Measurements from ENCODE around the gene TICRR.

The TICRR gene

GRCh38 chr15:89665449-89666181 lies 90.3 kb downstream of the TICRR start:
- no peak overlapping the region for H3K4me3 Mint-ChIP-seq

GRCh38 chr15:89666184-89666857 lies 91.1 kb downstream of the TICRR start:
- Mint-ChIP-seq H3K4me3 (no peak overlapping the region), H3K9me3 (ENCODE audit: low read depth) (no peaks in the 10 kb centered on the region), H3K27ac (no peak overlapping the region), H3K36me3 (no peaks in the 10 kb centered on the region), H3K27me3 (peaks cover 16% of the 10 kb centered on the region), H3K4me1 (ENCODE audit: low read depth) (peaks cover 4% of the 10 kb centered on the region)

More at GRCh38 chr15:89665449-89666181, 90.3 kb downstream of the TICRR start:
- Mint-ChIP-seq H3K9me3 (ENCODE audit: low read depth) (no peaks in the 10 kb centered on the region), H3K4me1 (ENCODE audit: low read depth) (peaks cover 4% of the 10 kb centered on the region), H3K27ac (no peak overlapping the region), H3K27me3 (peaks cover 16% of the 10 kb centered on the region), H3K36me3 (no peaks in the 10 kb centered on the region)

GRCh38 chr15:89666858-89667705 lies 91.8 kb downstream of the TICRR start:
- no peaks in the 10 kb centered on the region for H3K9me3 Mint-ChIP-seq (ENCODE audit: low read depth)
- H3K27me3 Mint-ChIP-seq = peaks cover 15% of the 10 kb centered on the region
- H3K4me1 Mint-ChIP-seq (ENCODE audit: low read depth) = peaks cover 4% of the 10 kb centered on the region
- no peak overlapping the region for H3K27ac Mint-ChIP-seq
- no peak overlapping the region for H3K4me3 Mint-ChIP-seq
- no peaks in the 10 kb centered on the region for H3K36me3 Mint-ChIP-seq

GRCh38 chr15:89667706-89667960 lies 92.4 kb downstream of the TICRR start:
- Mint-ChIP-seq H3K4me3 (no peak overlapping the region), H3K27me3 (peaks cover 11% of the 10 kb centered on the region), H3K9me3 (ENCODE audit: low read depth) (no peaks in the 10 kb centered on the region), H3K27ac (no peak overlapping the region), H3K36me3 (no peaks in the 10 kb centered on the region), H3K4me1 (ENCODE audit: low read depth) (peaks cover 4% of the 10 kb centered on the region)

- no peak overlapping the region for H3K27ac Mint-ChIP-seq
These were observed 92.9 kb downstream of the TICRR start for GRCh38 chr15:89668171-89668570.

GRCh38 chr15:89669309-89669865 lies 94.1 kb downstream of the TICRR start:
- H3K36me3 Mint-ChIP-seq = no peaks in the 10 kb centered on the region
- H3K4me1 Mint-ChIP-seq (ENCODE audit: low read depth) = peaks cover 4% of the 10 kb centered on the region
- H3K27me3 Mint-ChIP-seq = peaks cover 6% of the 10 kb centered on the region
- H3K9me3 Mint-ChIP-seq (ENCODE audit: low read depth) = no peaks in the 10 kb centered on the region
- H3K4me3 Mint-ChIP-seq = no peak overlapping the region
- H3K27ac Mint-ChIP-seq = no peak overlapping the region

More at GRCh38 chr15:89668171-89668570, 92.9 kb downstream of the TICRR start:
- H3K4me3 Mint-ChIP-seq = no peak overlapping the region
- no peaks in the 10 kb centered on the region for H3K36me3 Mint-ChIP-seq
- no peaks in the 10 kb centered on the region for H3K9me3 Mint-ChIP-seq (ENCODE audit: low read depth)
- peaks cover 4% of the 10 kb centered on the region for H3K4me1 Mint-ChIP-seq (ENCODE audit: low read depth)
- H3K27me3 Mint-ChIP-seq = peaks cover 8% of the 10 kb centered on the region

GRCh38 chr15:89669941-89670340 lies 94.7 kb downstream of the TICRR start:
- H3K9me3 Mint-ChIP-seq (ENCODE audit: low read depth) = no peaks in the 10 kb centered on the region
- H3K4me3 Mint-ChIP-seq = no peak overlapping the region
- H3K36me3 Mint-ChIP-seq = no peaks in the 10 kb centered on the region
- peaks cover under 1% of the 10 kb centered on the region for H3K27me3 Mint-ChIP-seq
- no peak overlapping the region for H3K27ac Mint-ChIP-seq
- H3K4me1 Mint-ChIP-seq (ENCODE audit: low read depth) = peaks cover under 1% of the 10 kb centered on the region

- Mint-ChIP-seq H3K27me3 (no peaks in the 10 kb centered on the region), H3K27ac (no peak overlapping the region), H3K36me3 (no peaks in the 10 kb centered on the region), H3K4me1 (ENCODE audit: low read depth) (no peaks in the 10 kb centered on the region), H3K9me3 (ENCODE audit: low read depth) (no peaks in the 10 kb centered on the region), H3K4me3 (no peak overlapping the region)
These were observed 95.8 kb downstream of the TICRR start for GRCh38 chr15:89670971-89671560.

GRCh38 chr15:89671687-89672086 lies 96.4 kb downstream of the TICRR start:
- H3K4me1 Mint-ChIP-seq (ENCODE audit: low read depth) = no peaks in the 10 kb centered on the region
- no peak overlapping the region for H3K4me3 Mint-ChIP-seq
- H3K36me3 Mint-ChIP-seq = no peaks in the 10 kb centered on the region
- no peak overlapping the region for H3K27ac Mint-ChIP-seq
- no peaks in the 10 kb centered on the region for H3K9me3 Mint-ChIP-seq (ENCODE audit: low read depth)
- no peaks in the 10 kb centered on the region for H3K27me3 Mint-ChIP-seq

GRCh38 chr15:89672221-89673164 lies 97.2 kb downstream of the TICRR start:
- H3K27ac Mint-ChIP-seq = no peak overlapping the region

GRCh38 chr15:89673165-89673512 lies 97.9 kb downstream of the TICRR start:
- Mint-ChIP-seq H3K27ac (no peak overlapping the region), H3K36me3 (no peaks in the 10 kb centered on the region), H3K9me3 (ENCODE audit: low read depth) (no peaks in the 10 kb centered on the region), H3K4me3 (no peak overlapping the region), H3K27me3 (no peaks in the 10 kb centered on the region), H3K4me1 (ENCODE audit: low read depth) (no peaks in the 10 kb centered on the region)

More at GRCh38 chr15:89672221-89673164, 97.2 kb downstream of the TICRR start:
- Mint-ChIP-seq H3K27me3 (no peaks in the 10 kb centered on the region), H3K4me1 (ENCODE audit: low read depth) (no peaks in the 10 kb centered on the region), H3K36me3 (no peaks in the 10 kb centered on the region), H3K9me3 (ENCODE audit: low read depth) (no peaks in the 10 kb centered on the region), H3K4me3 (no peak overlapping the region)

GRCh38 chr15:89674526-89674925 lies 99.3 kb downstream of the TICRR start:
- Mint-ChIP-seq H3K27me3 (no peaks in the 10 kb centered on the region), H3K27ac (no peak overlapping the region), H3K4me1 (ENCODE audit: low read depth) (no peaks in the 10 kb centered on the region), H3K36me3 (no peaks in the 10 kb centered on the region), H3K9me3 (ENCODE audit: low read depth) (no peaks in the 10 kb centered on the region), H3K4me3 (no peak overlapping the region)

GRCh38 chr15:89675606-89676005 lies 100.3 kb downstream of the TICRR start:
- no peaks in the 10 kb centered on the region for H3K27me3 Mint-ChIP-seq
- H3K9me3 Mint-ChIP-seq (ENCODE audit: low read depth) = no peaks in the 10 kb centered on the region
- no peaks in the 10 kb centered on the region for H3K36me3 Mint-ChIP-seq
- no peak overlapping the region for H3K4me3 Mint-ChIP-seq
- no peaks in the 10 kb centered on the region for H3K4me1 Mint-ChIP-seq (ENCODE audit: low read depth)
- no peak overlapping the region for H3K27ac Mint-ChIP-seq

GRCh38 chr15:89677381-89677780 lies 102.1 kb downstream of the TICRR start:
- H3K36me3 Mint-ChIP-seq = peaks cover 7% of the 10 kb centered on the region

More at GRCh38 chr15:89677381-89677780, 102.1 kb downstream of the TICRR start:
- Mint-ChIP-seq H3K4me1 (ENCODE audit: low read depth) (no peaks in the 10 kb centered on the region), H3K9me3 (ENCODE audit: low read depth) (no peaks in the 10 kb centered on the region), H3K27ac (no peak overlapping the region), H3K27me3 (no peaks in the 10 kb centered on the region), H3K4me3 (no peak overlapping the region)
